HG03354 (cell line): ENCODE results near the gene FAM13A.
"Not testable (repeated sequence)": the region's sequence is repeated elsewhere in the genome, so short reads cannot be mapped to it uniquely, and the experiment has no call there.

Experiments
- ATAC-seq: cut with Tn5 transposase; IDR thresholded peaks from one replicate; pipeline ENCODE4 v1.9.1; 2021; ENCODE audit warnings: mild to moderate bottlenecking; ENCODE audit not compliant: unreplicated experiment, poor library complexity, severe bottlenecking

Gene FAM13A

GRCh38 chr4:88919056-88919455 lies 137.9 kb downstream of the FAM13A start:
- ATAC-seq = no peak

GRCh38 chr4:88913181-88913580 lies 143.8 kb downstream of the FAM13A start:
- ATAC-seq = not testable (repeated sequence)

- ATAC-seq = no peak
These were observed 145.5 kb downstream of the FAM13A start for GRCh38 chr4:88911246-88912212.

- no peak for ATAC-seq
These were observed 146.9 kb downstream of the FAM13A start for GRCh38 chr4:88910101-88910500.

GRCh38 chr4:88908521-88908920 lies 148.5 kb downstream of the FAM13A start:
- no peak for ATAC-seq

- no peak for ATAC-seq
These were observed 149.0 kb downstream of the FAM13A start for GRCh38 chr4:88908003-88908402.

- ATAC-seq = no peak
These were observed 149.5 kb downstream of the FAM13A start for GRCh38 chr4:88907478-88907877.

GRCh38 chr4:88904240-88904639 lies 152.7 kb downstream of the FAM13A start:
- not testable (repeated sequence) for ATAC-seq

GRCh38 chr4:88900432-88900831 lies 156.6 kb downstream of the FAM13A start:
- no peak for ATAC-seq

GRCh38 chr4:88897752-88898151 lies 159.2 kb downstream of the FAM13A start:
- ATAC-seq = no peak

GRCh38 chr4:88897180-88897579 lies 159.8 kb downstream of the FAM13A start:
- no peak for ATAC-seq

- no peak for ATAC-seq
These were observed 163.0 kb downstream of the FAM13A start for GRCh38 chr4:88893961-88894360.

GRCh38 chr4:88892646-88893045 lies 164.3 kb downstream of the FAM13A start:
- ATAC-seq = no peak

- ATAC-seq = no peak
These were observed 165.3 kb downstream of the FAM13A start for GRCh38 chr4:88891636-88892035.

GRCh38 chr4:88887409-88887808 lies 169.6 kb downstream of the FAM13A start:
- ATAC-seq = not testable (repeated sequence)

GRCh38 chr4:88881227-88881569 lies 175.8 kb downstream of the FAM13A start:
- ATAC-seq = no peak

- ATAC-seq = no peak
These were observed 176.3 kb downstream of the FAM13A start for GRCh38 chr4:88880501-88881226.

GRCh38 chr4:88879991-88880390 lies 177.0 kb downstream of the FAM13A start:
- ATAC-seq = no peak

- ATAC-seq = no peak
These were observed 178.3 kb downstream of the FAM13A start for GRCh38 chr4:88878642-88879041.

GRCh38 chr4:88870428-88870827 lies 186.6 kb downstream of the FAM13A start:
- no peak for ATAC-seq

- no peak for ATAC-seq
These were observed 188.5 kb downstream of the FAM13A start for GRCh38 chr4:88868510-88868909.
